OCI-LY1 (cell line): ENCODE data around the gene PRELP.

ENCODE experiments used
- H2AFZ ChIP-seq: fragments of 200-600 bp; sonication (generic), shearing (Covaris generic); 2 replicates; pipeline ENCODE4 v1.6.0; 2014; ENCODE audit warnings: antibody characterized with exemption, mild to moderate bottlenecking, low read length
- H3F3A ChIP-seq: fragments of 200-600 bp; sonication (generic), shearing (Covaris generic); 2 replicates; pipeline ENCODE4 v1.6.0; 2014; ENCODE audit warnings: mild to moderate bottlenecking, antibody characterized with exemption, low read length, moderate library complexity; ENCODE audit not compliant: insufficient read depth
- H3K27ac ChIP-seq: fragments of 200-600 bp; sonication (generic); 2 replicates; pipeline ENCODE4 v1.5.1; 2014; ENCODE audit warnings: low read length, mixed run types, mild to moderate bottlenecking, low read depth; ENCODE audit not compliant: poor library complexity, severe bottlenecking
- H3K27me3 ChIP-seq: fragments of 200-600 bp; sonication (generic); 2 replicates; pipeline ENCODE4 v1.6.0; 2014; ENCODE audit warnings: antibody characterized with exemption, mild to moderate bottlenecking, low read length, moderate library complexity; ENCODE audit not compliant: insufficient read depth
- H3K36me3 ChIP-seq: fragments of 200-600 bp; sonication (generic); 2 replicates; pipeline ENCODE4 v1.6.1; 2014; ENCODE audit warnings: mild to moderate bottlenecking, antibody characterized with exemption, low read length, moderate library complexity, mixed read lengths; ENCODE audit not compliant: insufficient read depth
- H3K4me1 ChIP-seq: fragments of 200-600 bp; sonication (generic); 2 replicates; pipeline ENCODE4 v1.5.1; 2014; ENCODE audit warnings: mild to moderate bottlenecking, low read length, moderate library complexity; ENCODE audit not compliant: insufficient read depth, severe bottlenecking
- H3K4me2 ChIP-seq: fragments of 200-600 bp; sonication (generic), shearing (Covaris generic); 2 replicates; pipeline ENCODE4 v1.6.1; 2014; ENCODE audit warnings: low read length
- H3K4me3 ChIP-seq: fragments of 200-600 bp; sonication (generic); 2 replicates; pipeline ENCODE4 v1.5.1; 2014; ENCODE audit warnings: low read length, low read depth, mild to moderate bottlenecking, mixed read lengths; ENCODE audit not compliant: poor library complexity, severe bottlenecking
- H3K79me2 ChIP-seq: fragments of 200-600 bp; shearing (Covaris generic); 2 replicates; pipeline ENCODE4 v1.6.1; 2016; ENCODE audit warnings: mixed run types, low read length, mixed read lengths; ENCODE audit not compliant: insufficient read depth
- H3K9ac ChIP-seq: fragments of 200-600 bp; sonication (generic), shearing (Covaris generic); 2 replicates; pipeline ENCODE4 v1.6.1; 2014; ENCODE audit warnings: mild to moderate bottlenecking, low read length, mixed read lengths
- H3K9me2 ChIP-seq: fragments of 200-600 bp; sonication (generic), shearing (Covaris generic); 2 replicates; pipeline ENCODE4 v1.6.1; 2014; ENCODE audit warnings: low read depth, mild to moderate bottlenecking, low read length, mixed read lengths
- H3K9me3 ChIP-seq: fragments of 200-600 bp; shearing (Covaris generic); 2 replicates; pipeline ENCODE4 v1.6.1; 2014; ENCODE audit warnings: low read length, mixed read lengths
- H4K20me1 ChIP-seq: fragments of 200-600 bp; sonication (generic), shearing (Covaris generic); 2 replicates; pipeline ENCODE4 v1.6.0; 2016; ENCODE audit warnings: mild to moderate bottlenecking, low read length; ENCODE audit not compliant: insufficient read depth
- EZH2 ChIP-seq: fragments of 200-600 bp; sonication (generic), shearing (Covaris generic); IDR thresholded peaks from 2 replicates; pipeline ENCODE4 v1.8.0; 2017; ENCODE audit warnings: borderline replicate concordance, mixed run types, mild to moderate bottlenecking, antibody characterized with exemption, low read length, moderate library complexity, mixed read lengths
- TF ChIP-seq, protein P1 (sequence below): fragments of 200-600 bp; sonication (generic), shearing (Covaris generic); IDR thresholded peaks from 2 replicates; pipeline ENCODE4 v1.5.1; 2017; ENCODE audit warnings: mild to moderate bottlenecking, antibody characterized with exemption, low read length, moderate library complexity, mixed read lengths

PRELP gene

DNA sequence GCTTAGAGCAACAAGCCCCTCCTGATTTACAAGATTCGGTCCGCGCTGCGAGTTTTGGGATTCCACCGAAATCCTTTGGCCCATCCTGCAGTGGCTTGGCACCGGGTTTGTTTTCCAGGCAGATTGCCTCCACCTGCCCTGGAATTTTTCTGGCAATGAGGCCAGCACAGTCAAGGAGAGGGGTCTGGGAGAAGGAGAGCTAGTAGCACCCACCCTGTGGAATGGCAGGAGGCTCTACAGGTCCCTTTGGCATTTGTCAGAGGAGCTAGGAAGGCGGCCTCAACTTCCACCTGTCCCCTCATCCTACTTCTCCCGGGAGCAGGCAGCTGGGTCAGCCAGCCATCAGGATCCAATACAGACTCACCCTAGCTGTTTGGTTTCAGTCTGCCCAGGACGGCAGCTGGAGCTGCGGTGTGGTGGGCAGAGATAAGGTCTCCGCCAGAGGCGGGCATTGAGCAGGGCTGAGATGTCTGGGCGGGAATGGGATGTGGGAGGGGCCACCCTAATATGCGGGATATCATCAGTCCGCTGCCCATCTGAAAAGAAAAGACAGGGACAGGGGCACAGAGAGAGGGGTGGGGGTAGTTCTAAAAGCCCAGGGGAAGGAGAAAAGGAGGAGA, 37.8 kb upstream of the PRELP start:
- H3K9me3 ChIP-seq = no peaks in the 10 kb centered on the region
- H3K9me2 ChIP-seq = no peaks in the 10 kb centered on the region
- no peaks in the 10 kb centered on the region for H3F3A ChIP-seq
- TF ChIP-seq, protein P1, sequence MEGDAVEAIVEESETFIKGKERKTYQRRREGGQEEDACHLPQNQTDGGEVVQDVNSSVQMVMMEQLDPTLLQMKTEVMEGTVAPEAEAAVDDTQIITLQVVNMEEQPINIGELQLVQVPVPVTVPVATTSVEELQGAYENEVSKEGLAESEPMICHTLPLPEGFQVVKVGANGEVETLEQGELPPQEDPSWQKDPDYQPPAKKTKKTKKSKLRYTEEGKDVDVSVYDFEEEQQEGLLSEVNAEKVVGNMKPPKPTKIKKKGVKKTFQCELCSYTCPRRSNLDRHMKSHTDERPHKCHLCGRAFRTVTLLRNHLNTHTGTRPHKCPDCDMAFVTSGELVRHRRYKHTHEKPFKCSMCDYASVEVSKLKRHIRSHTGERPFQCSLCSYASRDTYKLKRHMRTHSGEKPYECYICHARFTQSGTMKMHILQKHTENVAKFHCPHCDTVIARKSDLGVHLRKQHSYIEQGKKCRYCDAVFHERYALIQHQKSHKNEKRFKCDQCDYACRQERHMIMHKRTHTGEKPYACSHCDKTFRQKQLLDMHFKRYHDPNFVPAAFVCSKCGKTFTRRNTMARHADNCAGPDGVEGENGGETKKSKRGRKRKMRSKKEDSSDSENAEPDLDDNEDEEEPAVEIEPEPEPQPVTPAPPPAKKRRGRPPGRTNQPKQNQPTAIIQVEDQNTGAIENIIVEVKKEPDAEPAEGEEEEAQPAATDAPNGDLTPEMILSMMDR = no peak
- TF ChIP-seq EZH2 = no peak
- no peaks in the 10 kb centered on the region for H3K79me2 ChIP-seq
- H2AFZ ChIP-seq = no peak overlapping the region
- H3K4me2 ChIP-seq = no peak overlapping the region
- H4K20me1 ChIP-seq = no peaks in the 10 kb centered on the region
- no peaks in the 10 kb centered on the region for H3K36me3 ChIP-seq
- no peak overlapping the region for H3K9ac ChIP-seq
- H3K27ac ChIP-seq = no peak overlapping the region
- H3K4me1 ChIP-seq = peaks cover 3% of the 10 kb centered on the region
- no peak overlapping the region for H3K4me3 ChIP-seq
- H3K27me3 ChIP-seq = no peaks in the 10 kb centered on the region

DNA sequence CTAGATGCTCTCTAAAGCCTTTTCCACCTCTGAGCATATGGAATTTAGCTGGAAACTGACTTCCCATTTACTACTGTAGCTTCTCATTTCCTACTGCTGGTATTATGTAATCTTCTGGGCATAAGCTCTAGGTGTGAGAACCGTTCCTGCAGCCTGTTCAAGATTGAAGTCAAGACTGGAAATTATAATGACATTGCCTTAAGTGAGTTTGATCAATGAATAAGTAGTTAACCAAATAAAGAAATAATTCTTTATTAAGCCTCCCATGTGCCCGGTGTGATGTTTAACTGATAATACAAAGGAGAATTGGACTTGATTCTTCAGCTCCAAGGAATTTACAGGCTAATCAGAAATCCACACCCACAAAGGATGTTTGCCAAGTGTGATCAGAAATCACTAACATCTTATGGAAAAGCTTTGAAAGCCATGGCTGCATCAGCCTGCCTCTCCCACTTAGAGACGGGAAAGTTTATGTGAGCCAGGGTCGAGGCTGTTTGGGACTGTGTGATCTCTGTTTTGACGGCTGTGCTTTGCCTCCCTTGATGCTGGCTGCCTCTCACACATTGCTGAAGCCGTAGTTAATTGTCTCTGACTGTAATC, 36.4 kb upstream of the PRELP start:
- Histone ChIP-seq H3K9me3 (no peaks in the 10 kb centered on the region), H3K27me3 (no peaks in the 10 kb centered on the region)
- no peak for TF ChIP-seq EZH2
- TF ChIP-seq, protein P1 = no peak

DNA sequence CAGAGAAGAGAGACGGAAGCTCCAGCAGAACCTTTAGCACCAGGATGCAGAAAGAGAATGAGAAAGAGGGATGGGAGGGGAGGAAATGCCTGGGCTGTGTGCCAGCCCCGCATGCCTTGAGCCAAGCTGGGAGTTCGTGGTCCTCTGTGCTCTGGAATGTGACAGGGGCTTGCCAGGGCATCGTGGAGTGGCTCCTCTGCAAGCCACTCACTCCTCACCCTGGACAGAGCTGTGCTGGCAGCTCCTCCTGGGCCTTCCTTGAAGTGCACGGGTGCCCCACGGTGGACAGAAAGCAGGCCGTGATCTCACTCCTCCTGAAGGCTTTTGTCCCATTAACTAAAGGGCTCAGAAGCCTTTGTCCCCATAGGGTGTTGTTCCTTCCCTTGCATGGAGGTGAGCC, 34.8 kb upstream of the PRELP start:
- Histone ChIP-seq H3K27ac (no peak overlapping the region), H3K9me2 (no peaks in the 10 kb centered on the region), H2AFZ (no peak overlapping the region), H3K27me3 (no peaks in the 10 kb centered on the region), H3K9ac (no peak overlapping the region), H3K36me3 (no peaks in the 10 kb centered on the region), H4K20me1 (no peaks in the 10 kb centered on the region), H3K9me3 (no peaks in the 10 kb centered on the region), H3K4me1 (peaks cover 3% of the 10 kb centered on the region), H3K4me2 (no peak overlapping the region), H3K4me3 (no peak overlapping the region), H3K79me2 (no peaks in the 10 kb centered on the region), H3F3A (no peaks in the 10 kb centered on the region)
- TF ChIP-seq, protein P1 = peak; percentile 43
- no peak for TF ChIP-seq EZH2

More for the DNA sequence above, 36.4 kb upstream of the PRELP start:
- no peaks in the 10 kb centered on the region for H3K36me3 ChIP-seq
- H3K27ac ChIP-seq = no peak overlapping the region
- no peaks in the 10 kb centered on the region for H3K9me2 ChIP-seq
- H2AFZ ChIP-seq = no peak overlapping the region
- H3K4me2 ChIP-seq = no peak overlapping the region
- H4K20me1 ChIP-seq = no peaks in the 10 kb centered on the region
- H3K79me2 ChIP-seq = no peaks in the 10 kb centered on the region
- H3K4me3 ChIP-seq = no peak overlapping the region
- peaks cover 3% of the 10 kb centered on the region for H3K4me1 ChIP-seq
- H3F3A ChIP-seq = no peaks in the 10 kb centered on the region
- H3K9ac ChIP-seq = no peak overlapping the region
